GM18951 (cell line): ENCODE measurements around the gene ZNF195.
"Not testable (repeated sequence)": the region's sequence is repeated elsewhere in the genome, so short reads cannot be mapped to it uniquely, and the experiment has no call there.

ENCODE experiments used
- POLR2A ChIP-seq: IDR thresholded peaks from 4 replicates; pipeline ENCODE4 v1.6.1; 2011; ENCODE audit warnings: mild to moderate bottlenecking; ENCODE audit not compliant: insufficient read length, insufficient read depth; ENCODE audit errors: extremely low read depth
- in situ Hi-C: fragments of 300-500 bp; cut with MboI; formaldehyde crosslinking; loops from one replicate; pipeline ENCODE4 v1.12.0; 2022; ENCODE audit warnings: low sequenced_read_pairs, mixed read lengths, inconsistent platforms; ENCODE audit not compliant: unreplicated experiment

Gene ZNF195

DNA sequence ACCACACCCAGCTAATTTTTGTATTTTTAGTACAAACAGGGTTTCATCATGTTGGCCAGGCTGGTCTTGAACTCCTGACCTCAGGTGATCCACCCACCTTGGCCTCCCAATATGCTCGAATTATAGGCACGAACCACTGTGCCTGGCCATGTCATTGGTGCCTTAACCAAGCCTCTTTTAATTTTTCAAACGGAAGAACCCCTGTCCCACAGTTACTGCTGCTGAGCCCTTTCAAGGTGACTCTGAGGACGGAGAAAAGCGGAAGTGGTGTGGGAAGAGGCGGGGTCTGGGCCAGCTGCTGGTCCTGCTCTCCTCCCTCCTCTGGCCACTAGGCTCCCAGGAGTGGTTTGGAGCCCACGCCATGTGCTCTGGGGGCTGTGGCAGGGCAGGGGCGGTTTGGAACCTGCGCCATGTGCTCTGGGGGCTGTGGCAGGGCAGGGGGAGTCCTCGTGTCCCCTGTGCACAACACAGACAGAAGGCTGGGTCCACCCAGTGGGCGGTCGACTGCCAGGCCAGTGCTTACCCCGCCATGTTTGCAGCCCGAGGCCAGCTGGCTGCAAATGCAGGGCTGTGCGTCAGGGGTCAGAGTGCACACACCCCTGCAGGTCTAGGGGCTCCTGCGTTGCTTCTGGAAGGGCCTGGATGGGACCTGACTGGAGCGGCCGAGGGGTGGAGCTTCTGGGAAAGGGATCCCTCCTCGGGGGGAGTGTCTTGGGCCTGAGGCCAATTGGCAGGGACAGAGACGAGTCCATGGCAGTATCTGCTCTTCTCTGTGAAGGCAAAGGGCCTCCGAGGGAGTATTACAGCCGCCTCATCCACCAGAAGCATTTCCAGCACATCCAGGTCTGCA is 25.4 kb upstream of the ZNF195 start:
- in situ Hi-C loops, result loop anchor here (10.0 kb wide), 1 partner anchor 60 kb away; no protein-coding TSS in a partner anchor

DNA sequence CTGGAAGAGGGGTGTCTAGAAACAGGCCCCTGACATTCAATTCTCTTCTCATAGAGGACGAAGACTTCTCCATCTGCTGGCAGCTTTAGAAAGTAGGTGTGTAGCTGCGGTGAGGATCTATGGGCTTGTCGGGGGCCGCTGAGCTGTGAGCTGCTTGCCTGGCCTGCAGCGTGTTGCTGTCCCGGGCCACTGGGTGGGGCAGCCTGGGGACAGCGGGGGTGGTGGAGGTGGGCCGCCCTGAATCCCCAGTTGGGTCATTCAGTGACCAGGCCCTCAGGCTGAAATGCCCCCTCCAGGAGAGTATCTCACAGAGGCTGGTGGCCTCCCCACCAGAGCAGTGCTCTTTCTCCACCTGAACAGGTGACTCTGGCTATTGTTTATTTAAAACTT is 23.9 kb upstream of the ZNF195 start:
- in situ Hi-C loops, result loop anchor here (10.0 kb wide), 1 partner anchor 58 kb away; no protein-coding TSS in a partner anchor

DNA sequence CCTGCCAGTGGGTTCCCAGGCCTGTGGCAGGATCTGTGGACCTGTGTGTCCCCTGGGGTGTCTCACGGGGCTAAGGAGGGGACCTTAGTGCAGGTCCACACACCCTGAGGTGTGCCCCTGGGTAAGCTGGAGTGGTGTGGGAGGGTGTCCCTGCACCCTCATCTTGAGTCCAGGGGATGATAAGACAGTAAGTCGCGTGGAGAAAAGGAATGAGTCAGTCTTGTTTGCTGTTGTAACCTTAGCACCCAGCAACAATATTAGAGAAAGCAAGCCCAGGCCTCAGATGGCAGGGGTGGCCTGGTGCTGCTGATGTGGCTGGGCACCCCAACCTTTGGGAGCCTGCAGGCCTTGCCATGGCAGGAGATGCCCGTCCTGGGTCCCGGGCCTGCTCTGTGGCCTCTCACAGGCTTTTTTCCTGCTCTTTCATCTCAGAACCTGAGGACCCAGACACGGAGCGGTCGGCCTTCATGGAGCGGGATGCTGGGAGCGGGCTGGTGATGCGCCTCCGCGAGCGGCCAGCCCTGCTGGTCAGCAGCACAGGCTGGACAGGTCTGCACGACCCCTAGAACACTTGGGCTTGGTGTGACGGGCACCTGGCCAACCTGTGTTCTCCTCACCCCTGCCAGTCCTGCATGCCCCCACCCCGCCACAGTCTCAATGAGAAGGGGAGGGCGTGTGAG is 23.4 kb upstream of the ZNF195 start:
- in situ Hi-C loops, result loop anchor here (10.0 kb wide), 1 partner anchor 58 kb away; no protein-coding TSS in a partner anchor

DNA sequence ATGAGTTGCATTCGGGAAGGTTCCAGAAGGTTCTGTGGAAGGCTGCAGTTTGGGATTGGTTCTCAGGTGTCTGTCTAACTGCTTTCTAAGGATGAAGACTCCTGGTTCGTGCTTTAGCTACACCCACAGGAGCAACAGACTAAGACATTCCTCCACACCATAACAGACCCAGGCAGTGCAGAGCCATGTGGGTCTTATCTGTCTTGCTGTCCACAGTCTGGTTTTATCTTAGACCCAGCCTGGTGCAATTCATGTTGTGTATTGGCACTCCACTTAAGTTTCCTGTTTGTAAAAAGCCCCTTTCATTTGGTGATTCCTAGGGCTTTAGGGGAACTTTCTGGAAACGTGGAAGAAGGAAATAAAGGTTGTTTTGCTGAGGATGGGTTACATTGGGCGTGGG is 22.1 kb upstream of the ZNF195 start:
- in situ Hi-C loops, result loop anchor here (10.0 kb wide), 1 partner anchor 56 kb away; no protein-coding TSS in a partner anchor

DNA sequence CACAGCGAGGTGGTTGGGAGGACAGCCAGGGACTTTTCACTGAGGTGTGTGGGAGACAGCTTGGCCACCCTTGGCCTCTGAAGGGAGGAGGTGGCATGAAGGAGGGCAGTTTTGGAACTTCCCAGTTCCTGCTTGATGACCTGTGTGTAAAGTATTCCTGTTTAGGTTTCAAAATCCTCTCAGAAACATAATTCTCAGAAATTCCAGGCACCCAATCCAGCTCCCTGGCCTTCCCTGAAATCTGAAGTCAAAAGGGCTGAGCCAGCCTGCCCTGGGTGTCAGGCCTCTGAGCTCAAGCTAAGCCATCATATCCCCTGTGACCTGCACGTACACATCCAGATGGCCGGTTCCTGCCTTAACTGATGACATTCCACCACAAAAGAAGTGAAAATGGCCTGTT is 19.6 kb upstream of the ZNF195 start:
- in situ Hi-C loops, result not testable (repeated sequence)

DNA sequence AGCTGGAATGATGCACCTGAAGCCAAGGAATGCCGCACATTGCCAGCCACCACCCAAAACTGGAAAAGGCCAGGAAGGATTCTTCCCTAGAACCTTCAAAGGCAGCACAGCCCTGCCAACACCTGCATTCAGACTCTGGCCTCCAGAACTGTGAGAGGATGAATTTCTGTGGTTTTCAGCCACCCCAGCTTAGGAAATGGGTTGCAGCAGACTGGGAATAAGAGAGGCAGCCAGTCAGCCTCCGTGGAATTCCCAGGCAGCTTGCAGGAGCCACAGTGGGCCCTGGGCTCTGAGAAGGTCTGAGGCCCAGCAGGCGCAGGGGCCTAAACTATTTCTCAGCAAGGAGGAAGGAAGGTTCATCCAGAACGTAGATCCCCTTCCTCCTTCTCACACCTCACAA is 19.2 kb upstream of the ZNF195 start:
- in situ Hi-C loops, result not testable (repeated sequence)

DNA sequence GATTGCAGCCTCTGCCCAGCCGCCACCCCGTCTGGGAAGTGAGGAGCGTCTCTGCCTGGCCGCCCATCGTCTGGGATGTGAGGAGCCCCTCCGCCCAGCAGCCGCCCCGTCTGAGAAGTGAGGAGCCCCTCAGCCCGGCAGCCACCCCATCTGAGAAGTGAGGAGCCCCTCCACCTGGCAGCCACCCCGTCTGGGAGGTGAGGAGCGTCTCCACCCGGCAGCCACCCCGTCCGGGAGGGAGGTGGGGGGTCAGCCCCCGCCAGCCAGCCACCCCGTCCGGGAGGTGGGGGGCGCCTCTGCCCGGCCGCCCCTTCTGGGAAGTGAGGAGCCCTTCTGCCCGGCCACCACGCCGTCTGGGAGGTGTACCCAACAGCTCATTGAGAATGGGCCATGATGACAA is 18.3 kb upstream of the ZNF195 start:
- in situ Hi-C loops, result not testable (repeated sequence)

DNA sequence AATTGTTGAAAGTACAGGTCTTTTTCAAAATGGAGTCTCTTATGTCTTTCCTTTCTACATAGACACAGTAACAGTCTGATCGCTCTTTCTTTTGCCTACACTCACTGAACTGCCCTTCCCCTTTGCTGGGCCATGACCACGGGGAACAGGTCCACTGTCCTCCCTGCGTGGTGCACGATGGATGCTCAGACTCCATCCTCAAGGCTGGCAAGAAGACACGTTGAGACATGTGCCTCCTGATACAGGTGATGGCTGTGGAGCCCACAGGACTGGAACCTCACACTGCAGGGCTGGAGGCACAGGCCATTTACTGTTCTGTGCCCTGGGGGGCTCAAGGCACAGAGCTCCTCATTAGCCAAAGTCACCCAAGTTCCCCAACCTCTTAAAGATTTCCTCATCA is 16.5 kb upstream of the ZNF195 start:
- in situ Hi-C loops, result not testable (repeated sequence)

DNA sequence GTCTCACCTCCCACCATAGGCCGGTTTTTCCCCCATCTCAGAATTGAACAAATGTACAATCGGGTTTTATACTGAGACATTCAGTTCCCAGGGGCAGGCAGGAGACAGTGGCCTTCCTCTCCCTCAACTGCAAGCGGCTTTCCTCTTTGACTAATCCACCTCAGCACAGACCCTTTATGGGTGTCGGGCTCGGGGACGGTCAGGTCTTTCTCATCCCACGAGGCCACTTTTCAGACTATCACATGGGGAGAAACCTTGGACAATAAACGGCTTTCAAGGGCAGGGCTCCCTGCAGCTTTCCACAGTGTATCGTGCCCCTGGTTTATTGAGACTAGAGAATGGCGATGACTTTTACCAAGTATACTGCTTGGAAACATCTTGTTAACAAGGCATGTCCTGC is 16.0 kb upstream of the ZNF195 start:
- in situ Hi-C loops, result not testable (repeated sequence)

DNA sequence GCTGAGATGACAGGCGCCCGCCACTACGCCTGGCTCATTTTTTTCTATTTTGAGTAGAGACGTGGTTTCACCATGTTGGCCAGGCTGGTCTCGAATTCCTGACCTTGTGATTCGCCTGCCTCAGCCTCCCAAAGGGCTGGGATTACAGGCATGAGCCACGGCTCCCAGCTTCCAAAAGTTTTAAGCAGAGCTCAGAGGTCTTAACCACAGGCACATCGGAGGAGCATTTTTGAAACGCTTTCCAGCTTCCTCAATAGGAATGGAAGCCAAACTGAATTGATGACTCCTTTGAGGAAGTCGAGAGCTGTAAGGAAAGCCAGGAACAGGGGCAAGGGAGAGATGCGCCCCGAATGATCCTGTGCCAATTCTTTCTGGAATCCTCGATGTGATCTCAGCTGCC is 14.5 kb upstream of the ZNF195 start:
- in situ Hi-C loops, result not testable (repeated sequence)

DNA sequence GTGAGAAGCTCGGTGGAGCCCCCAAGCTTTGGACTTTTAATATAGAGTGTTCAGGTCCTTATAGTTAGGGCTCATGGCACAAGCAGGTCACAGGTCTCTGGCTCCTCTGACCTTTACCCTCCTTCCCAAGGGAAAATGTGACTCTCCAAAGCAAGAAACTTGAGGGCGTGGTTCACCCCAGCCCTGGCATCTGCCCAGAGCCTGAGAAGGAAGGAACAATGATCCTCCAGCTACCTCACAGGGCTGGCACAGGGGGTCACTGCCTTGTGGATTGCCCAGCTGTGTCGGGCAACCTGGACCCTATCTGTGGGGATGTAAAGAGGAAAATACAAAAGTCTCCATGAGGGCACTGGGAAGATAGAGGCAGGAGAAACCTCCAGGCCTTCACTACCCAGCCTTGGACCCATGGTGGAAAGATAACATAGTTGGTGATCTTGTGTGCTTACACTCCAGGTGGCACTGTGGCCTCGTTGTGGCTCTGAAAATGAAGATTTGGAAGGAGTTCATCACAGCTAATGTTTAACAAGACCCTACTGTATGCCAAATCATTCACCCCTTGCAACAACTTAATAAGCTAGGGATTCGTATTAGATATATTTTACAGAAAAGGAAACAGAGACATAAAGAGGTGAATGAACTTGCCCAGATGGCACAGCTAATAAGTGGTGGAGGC is 3.8 kb upstream of the ZNF195 start:
- in situ Hi-C loops, result no loop called here
- no peak for TF ChIP-seq POLR2A

DNA sequence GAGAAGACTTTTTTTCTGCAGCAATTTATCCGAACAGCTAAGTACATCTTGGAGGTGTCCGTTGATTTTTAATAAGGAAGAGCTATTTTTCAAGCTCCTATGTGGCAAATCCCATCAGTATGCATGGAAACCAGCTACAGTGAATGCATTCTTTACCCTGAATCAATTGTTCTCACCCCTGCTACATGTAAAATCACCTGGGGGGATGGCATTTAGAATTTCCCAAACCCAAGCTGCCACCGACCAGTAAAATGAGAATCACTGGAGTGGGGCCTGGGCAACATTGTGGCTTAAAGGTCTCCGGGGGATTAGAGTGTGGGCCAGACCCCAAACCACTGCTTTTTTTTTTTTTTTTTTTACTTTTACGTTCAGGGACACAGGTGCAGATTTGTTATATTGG is 2.8 kb upstream of the ZNF195 start:
- no peak for TF ChIP-seq POLR2A
- in situ Hi-C loops, result no loop called here

DNA sequence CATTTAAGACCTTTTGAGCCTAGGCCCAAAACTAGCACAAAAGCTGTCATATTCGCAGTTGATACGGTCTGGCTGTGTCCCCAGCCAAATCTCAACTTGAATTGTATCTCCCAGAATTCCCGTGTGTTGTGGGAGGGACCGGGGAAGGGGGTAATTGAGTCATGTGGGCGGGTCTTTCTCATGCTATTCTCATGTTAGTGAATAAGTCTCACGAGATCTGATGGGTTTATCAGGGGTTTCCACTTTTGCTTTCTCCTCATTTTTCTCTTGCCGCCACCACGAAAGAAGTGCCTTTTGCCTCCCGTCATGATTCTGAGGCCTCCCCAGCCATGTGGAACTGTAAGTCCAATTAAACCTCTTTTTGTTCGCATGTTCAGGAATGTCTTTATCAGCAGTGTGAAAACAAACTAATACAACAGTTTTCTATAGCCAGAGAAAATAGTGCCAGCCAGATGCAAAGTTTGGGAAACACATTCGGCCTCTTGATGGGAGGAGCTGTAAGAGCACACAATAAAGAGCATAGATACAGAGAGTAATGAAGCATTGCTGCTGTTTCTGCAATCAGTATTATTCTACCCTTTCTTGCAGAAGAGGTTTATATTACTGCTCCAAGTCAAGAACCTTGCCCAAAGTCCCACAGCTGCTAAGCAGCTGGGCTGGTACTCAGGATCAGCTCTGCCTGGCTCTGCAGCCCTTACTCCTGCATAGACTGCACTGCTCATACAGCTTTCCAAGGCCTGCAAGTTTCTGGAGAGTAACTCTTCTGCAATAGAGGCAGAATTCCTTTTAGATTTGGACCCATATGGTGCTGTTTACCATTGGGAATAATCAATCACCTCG is 2.0 kb upstream of the ZNF195 start:
- in situ Hi-C loops, result no loop called here
- TF ChIP-seq POLR2A, result no peak

DNA sequence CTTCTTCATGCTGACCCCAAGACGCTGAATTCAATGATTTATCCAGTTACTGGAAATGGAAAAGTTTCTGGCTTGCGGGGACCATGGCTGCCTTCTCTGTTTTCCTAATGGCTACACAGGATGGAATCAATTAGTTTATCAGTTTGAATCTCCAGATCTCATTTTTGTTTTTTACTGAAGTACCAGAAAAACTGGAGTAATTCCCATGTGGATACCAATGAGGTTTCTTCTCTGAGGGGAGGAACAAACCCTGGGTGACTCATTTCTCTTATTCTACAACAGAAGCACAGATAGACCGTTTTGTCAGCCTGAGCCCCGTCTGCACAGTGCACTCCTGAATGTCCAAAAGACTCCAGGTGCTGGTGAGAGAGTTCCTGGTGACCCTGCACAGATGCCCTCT is 3.4 kb downstream of the ZNF195 start:
- in situ Hi-C loops, result no loop called here
- TF ChIP-seq POLR2A, result no peak
